ENCODE results near the gene FZD1. TPM values are rescaled to one million over a fixed set of nuclear protein-coding genes. Genes with fewer than 3 reads are reported as not detected.

FZD1 gene
- total and polyA plus RNA-seq, 2 of the 8 experiments (the other 6 are each of a cell fraction or from before 2014, with no cell fraction given): 0.62 to 0.91 TPM

DNA sequence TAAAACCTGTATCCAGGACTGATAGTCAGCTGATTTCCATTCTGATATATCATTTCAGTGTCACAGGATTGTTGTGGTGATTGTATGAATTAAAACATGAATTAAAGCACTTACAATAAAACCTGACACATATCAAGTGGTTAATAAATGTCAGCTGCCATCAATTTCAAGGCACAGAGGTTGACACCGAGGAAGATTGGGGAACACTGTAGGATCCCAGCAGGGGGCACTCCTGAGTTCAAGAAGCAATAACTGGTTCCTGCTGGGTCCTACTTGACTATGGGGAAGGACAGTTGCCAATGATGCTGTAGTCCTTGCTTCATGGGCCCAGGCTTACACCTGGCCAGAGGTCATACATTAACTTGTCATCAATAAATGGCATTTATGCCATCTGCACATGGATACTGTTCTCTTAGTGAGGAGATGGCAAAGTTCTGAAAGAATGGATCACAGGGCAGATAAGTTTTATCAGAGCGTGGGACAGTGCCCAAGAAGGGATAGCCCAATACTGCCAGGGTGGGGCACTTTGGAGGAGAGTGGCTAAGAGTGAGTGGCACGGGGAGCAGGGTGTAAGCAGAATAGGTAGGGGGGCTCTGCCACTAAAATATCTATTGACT lies 24.1 kb downstream of the FZD1 start (continued):
- no peak for TF ChIP-seq CTBP2 (IDR thresholded peaks at IDR 0.05; ENCODE audit: borderline replicate concordance, insufficient read depth, insufficient read length, low read length)
- peak; percentile 16 for TF ChIP-seq NANOG (IDR thresholded peaks at IDR 0.05; ENCODE audit: insufficient read depth, low read depth, low read length, poor library complexity, severe bottlenecking)
- TF ChIP-seq CBX5 (IDR thresholded peaks at IDR 0.05; ENCODE audit: low read depth, low read length): no peak
- TF ChIP-seq, protein P1, sequence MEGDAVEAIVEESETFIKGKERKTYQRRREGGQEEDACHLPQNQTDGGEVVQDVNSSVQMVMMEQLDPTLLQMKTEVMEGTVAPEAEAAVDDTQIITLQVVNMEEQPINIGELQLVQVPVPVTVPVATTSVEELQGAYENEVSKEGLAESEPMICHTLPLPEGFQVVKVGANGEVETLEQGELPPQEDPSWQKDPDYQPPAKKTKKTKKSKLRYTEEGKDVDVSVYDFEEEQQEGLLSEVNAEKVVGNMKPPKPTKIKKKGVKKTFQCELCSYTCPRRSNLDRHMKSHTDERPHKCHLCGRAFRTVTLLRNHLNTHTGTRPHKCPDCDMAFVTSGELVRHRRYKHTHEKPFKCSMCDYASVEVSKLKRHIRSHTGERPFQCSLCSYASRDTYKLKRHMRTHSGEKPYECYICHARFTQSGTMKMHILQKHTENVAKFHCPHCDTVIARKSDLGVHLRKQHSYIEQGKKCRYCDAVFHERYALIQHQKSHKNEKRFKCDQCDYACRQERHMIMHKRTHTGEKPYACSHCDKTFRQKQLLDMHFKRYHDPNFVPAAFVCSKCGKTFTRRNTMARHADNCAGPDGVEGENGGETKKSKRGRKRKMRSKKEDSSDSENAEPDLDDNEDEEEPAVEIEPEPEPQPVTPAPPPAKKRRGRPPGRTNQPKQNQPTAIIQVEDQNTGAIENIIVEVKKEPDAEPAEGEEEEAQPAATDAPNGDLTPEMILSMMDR (IDR thresholded peaks at IDR 0.05; ENCODE audit: control extremely low read depth in 1 of 3, insufficient read depth in 1 of 3, low read depth in 1 of 3, low read length in 3 of 3): peak; percentile 38 to 73 (median 71)
- no peak for TF ChIP-seq HDAC2 (IDR thresholded peaks at IDR 0.05; ENCODE audit: borderline replicate concordance in 1 of 2, low read depth in 2 of 2, low read length in 2 of 2)
